HCT116 (cell line): ENCODE data around the gene ZNF792. TPM values are rescaled to one million over a fixed set of nuclear protein-coding genes. Genes with fewer than 3 reads are reported as not detected.

Experiments used
- ATAC-seq: fragments of 200-7000 bp; cut with Tn5 transposase; 2 replicates; pipeline ENCODE4 v1.9.1; 2020; ENCODE audit warnings: mild to moderate bottlenecking, moderate library complexity
- BruUV-seq: library from RNA; stranded (reverse); fragments of 400-500 nt; replicated peaks from 2 replicates; lab custom pipeline; 2021; lab: Mats Ljungman, UMichigan
- CTCF ChIA-PET: fragments of 300-600 bp; sonication (Branson Sonifier 250); formaldehyde crosslinking; loops from one replicate; lab custom pipeline; 2021; ENCODE audit warnings: antibody characterized with exemption; lab: Charles Lee
- POLR2A ChIA-PET: fragments of 300-600, 350-600 bp; sonication (Branson Sonifier 250); formaldehyde crosslinking; loops from one replicate; lab custom pipeline; 2021; ENCODE audit warnings: antibody characterized with exemption; lab: Charles Lee
- RAD21 ChIA-PET, 2 experiments: fragments of 300-600 bp; sonication (Branson Sonifier 250); formaldehyde crosslinking; loops; one replicate each; lab custom pipeline; 2023; ENCODE audit warnings: low total read pairs in 2 of 2; ENCODE audit not compliant: uncharacterized antibody in 2 of 2, unreplicated experiment in 2 of 2, low non-redundant PET in 1 of 2; lab: Charles Lee
- DNase-seq: peaks from one replicate; pipeline ENCODE4 v3.0.0-alpha.2; 2010; ENCODE audit warnings: low read depth, low spot score
- H2AFZ ChIP-seq: fragments of 200-600 bp; shearing (Covaris generic), sonication (generic); 2 replicates; pipeline ENCODE4 v1.6.1; 2017; ENCODE audit warnings: low read depth, mixed run types, mixed read lengths, antibody characterized with exemption, low read length; ENCODE audit not compliant: poor library complexity, severe bottlenecking
- H3K27ac ChIP-seq: 2 replicates; pipeline ENCODE4 v1.5.1; 2012; ENCODE audit warnings: low read depth, low read length
- H3K27me3 ChIP-seq: fragments of 200-600 bp; sonication (generic); 2 replicates; pipeline ENCODE4 v1.6.1; 2016; ENCODE audit warnings: mixed run types, low read length, mixed read lengths; ENCODE audit not compliant: insufficient read depth
- H3K36me3 ChIP-seq, 2 experiments: fragments of 200-500 bp in 1 of 2; fragments of 200-600 bp in 1 of 2; sonication (Bioruptor generic) in 1 of 2; sonication (generic) in 1 of 2; 2 replicates each; pipeline versions ENCODE4 v1.5.1 to v1.6.1; 2014 to 2016; ENCODE audit warnings: low read length in 2 of 2, inconsistent platforms in 1 of 2, mixed read lengths in 1 of 2, mixed run types in 1 of 2; ENCODE audit not compliant: insufficient read depth in 2 of 2, control insufficient read depth in 1 of 2
- H3K4me1 ChIP-seq, 2 experiments: fragments of 200-600 bp in 1 of 2; sonication (generic) in 1 of 2; 2 replicates each; pipeline versions ENCODE4 v1.5.1 to v1.6.1; 2012 to 2017; ENCODE audit warnings: low read length in 2 of 2, inconsistent platforms in 1 of 2, mild to moderate bottlenecking in 1 of 2, mixed read lengths in 1 of 2, mixed run types in 1 of 2, moderate library complexity in 1 of 2; ENCODE audit not compliant: insufficient read depth in 2 of 2, control insufficient read depth in 1 of 2
- H3K4me2 ChIP-seq: fragments of 200-600 bp; sonication (generic); 2 replicates; pipeline ENCODE4 v1.6.1; 2017; ENCODE audit warnings: mixed run types, low read length, mixed read lengths
- H3K4me3 ChIP-seq, 2 experiments: fragments of 200-600 bp in 1 of 2; sonication (generic) in 1 of 2; replicated peaks in 1 of 2; 2 replicates each; pipeline ENCODE4 v1.5.1; 2011 to 2016; ENCODE audit warnings: low read length in 2 of 2, control low read depth in 1 of 2, low read depth in 1 of 2, mild to moderate bottlenecking in 1 of 2, mixed read lengths in 1 of 2, mixed run types in 1 of 2
- H3K79me2 ChIP-seq: fragments of 200-600 bp; sonication (generic); 2 replicates; pipeline ENCODE4 v1.6.1; 2017; ENCODE audit warnings: mild to moderate bottlenecking, mixed run types, low read length, moderate library complexity, mixed read lengths; ENCODE audit not compliant: insufficient read depth
- H3K9ac ChIP-seq: fragments of 200-600 bp; sonication (generic); 2 replicates; pipeline ENCODE4 v1.6.1; 2016; ENCODE audit warnings: low read length, mixed read lengths
- H3K9me2 ChIP-seq: fragments of 200-600 bp; sonication (generic), shearing (Covaris generic); 2 replicates; pipeline ENCODE4 v1.6.1; 2017; ENCODE audit warnings: mixed run types, mild to moderate bottlenecking, moderate library complexity; ENCODE audit not compliant: insufficient read depth
- H3K9me3 ChIP-seq, 2 experiments: fragments of 200-500 bp in 1 of 2; fragments of 200-600 bp in 1 of 2; sonication (Bioruptor generic) in 1 of 2; sonication (generic) in 1 of 2; 2 replicates each; pipeline ENCODE4 v1.6.1; 2014 to 2017; ENCODE audit warnings: low read length in 2 of 2, mixed read lengths in 2 of 2, inconsistent platforms in 1 of 2, low read depth in 1 of 2, mild to moderate bottlenecking in 1 of 2, mixed run types in 1 of 2, moderate library complexity in 1 of 2; ENCODE audit not compliant: control insufficient read depth in 1 of 2, insufficient read depth in 1 of 2
- H4K20me1 ChIP-seq: fragments of 200-600 bp; sonication (generic), shearing (Covaris generic); 2 replicates; pipeline ENCODE4 v1.6.1; 2017; ENCODE audit warnings: mixed run types, mild to moderate bottlenecking, moderate library complexity; ENCODE audit not compliant: insufficient read depth
- ATF3 ChIP-seq: IDR thresholded peaks from 2 replicates; pipeline ENCODE4 v1.6.1; 2012
- CEBPB ChIP-seq: IDR thresholded peaks from 2 replicates; pipeline ENCODE4 v1.6.1; 2012; ENCODE audit warnings: low read depth
- FOSL1 ChIP-seq: IDR thresholded peaks from 2 replicates; pipeline ENCODE4 v1.6.1; 2012; ENCODE audit warnings: low read depth
- JUND ChIP-seq: IDR thresholded peaks from 2 replicates; pipeline ENCODE4 v1.6.1; 2012
- POLR2AphosphoS5 ChIP-seq: IDR thresholded peaks from 2 replicates; pipeline ENCODE4 v1.6.1; 2011; ENCODE audit warnings: mild to moderate bottlenecking, low read depth, low read length, moderate library complexity
- RAD21 ChIP-seq: IDR thresholded peaks from 2 replicates; pipeline ENCODE4 v1.6.1; 2012; ENCODE audit warnings: low read depth, mild to moderate bottlenecking
- REST ChIP-seq: IDR thresholded peaks from 2 replicates; pipeline ENCODE4 v1.6.1; 2012; ENCODE audit warnings: low read depth
- SP1 ChIP-seq: IDR thresholded peaks from 2 replicates; pipeline ENCODE4 v1.6.1; 2012; ENCODE audit warnings: low read depth
- SRF ChIP-seq: IDR thresholded peaks from 2 replicates; pipeline ENCODE4 v1.6.1; 2012; ENCODE audit warnings: low read depth
- TCF7L2 ChIP-seq: IDR thresholded peaks from 2 replicates; pipeline ENCODE4 v1.7.0; 2011; ENCODE audit warnings: borderline replicate concordance, inconsistent platforms; ENCODE audit not compliant: insufficient read depth, insufficient read length; ENCODE audit errors: extremely low read depth
- YY1 ChIP-seq: IDR thresholded peaks from 2 replicates; pipeline ENCODE4 v1.6.1; 2011; ENCODE audit warnings: low read length, low read depth, moderate library complexity, mild to moderate bottlenecking; ENCODE audit not compliant: insufficient replicate concordance; ENCODE audit errors: extremely low read depth
- ZFX ChIP-seq: fragments of 450-650 bp; IDR thresholded peaks from 2 replicates; pipeline ENCODE4 v1.6.1; 2017
- ZNF274 ChIP-seq: fragments of 200-500 bp; sonication (Bioruptor generic); IDR thresholded peaks from 2 replicates; pipeline ENCODE4 v1.6.1; 2014; ENCODE audit warnings: mild to moderate bottlenecking, low read depth, low read length, inconsistent platforms
- intact Hi-C: fragments of 100-400 bp; cut with micrococcal nuclease; formaldehyde crosslinking; loops from 2 replicates; pipeline ENCODE4 v1.10.0; 2022
- total RNA-seq: library from RNA; stranded (reverse); gene quantifications from one replicate; pipeline ENCODE4 v1.2.1, GENCODE V29; 2021; ENCODE audit not compliant: unreplicated experiment
- TF ChIP-seq, protein P1 (sequence below): IDR thresholded peaks from 2 replicates; pipeline ENCODE4 v1.6.1; 2012
- TF ChIP-seq, protein P2 (sequence below), 3 experiments: fragments of 200-600 bp in 1 of 3; sonication (generic) in 1 of 3; IDR thresholded peaks in 2 of 3; conservative IDR thresholded peaks in 1 of 3; 2 replicates each; pipeline ENCODE4 v1.5.1; 2012 to 2017; ENCODE audit warnings: low read depth in 2 of 3, low read length in 2 of 3, antibody characterized with exemption in 1 of 3, borderline replicate concordance in 1 of 3, control low read depth in 1 of 3, mild to moderate bottlenecking in 1 of 3, mixed read lengths in 1 of 3, mixed run types in 1 of 3, moderate library complexity in 1 of 3; ENCODE audit not compliant: insufficient read depth in 1 of 3

Gene ZNF792
- total RNA-seq, 1 experiment from 2014 or later, result 3.6 TPM

GRCh38 chr19:34975056-34975455, 11.0 kb upstream of the ZNF792 start:
- Histone ChIP-seq H2AFZ (no peak overlapping the region), H3K27ac (no peak overlapping the region), H3K9me3 (peaks cover 3 to 8% of the 10 kb centered on the region in 2 experiments; a peak in 2 of 4 replicates), H3K4me2 (no peak overlapping the region), H3K27me3 (no peaks in the 10 kb centered on the region), H3K36me3 (no peaks in the 10 kb centered on the region), H3K9me2 (no peaks in the 10 kb centered on the region), H3K4me1 (peaks cover 0 to 5% of the 10 kb centered on the region in 2 experiments; a peak in 1 of 4 replicates), H4K20me1 (no peaks in the 10 kb centered on the region), H3K79me2 (no peaks in the 10 kb centered on the region), H3K4me3 (no peak overlapping the region), H3K9ac (no peak overlapping the region)
- POLR2A ChIA-PET, result no interaction called here
- RAD21 ChIA-PET, result no interaction called here
- CTCF ChIA-PET, result no interaction called here
- no TSS peak for BruUV-seq
- ATAC-seq, result no peak
- DNase-seq, result no peak
- intact Hi-C loops, result loop anchor here (10.0 kb wide), 1 partner anchor 160 kb away; the partner anchor contains the start of genes FXYD1 and LGI4
- TF ChIP-seq JUND (no peak), TCF7L2 (no peak)

- Histone ChIP-seq H3K4me1 (peaks cover 0 to 5% of the 10 kb centered on the region in 2 experiments; a peak in 1 of 4 replicates), H3K36me3 (no peaks in the 10 kb centered on the region), H4K20me1 (no peaks in the 10 kb centered on the region), H3K4me2 (no peak overlapping the region), H3K79me2 (no peaks in the 10 kb centered on the region), H3K4me3 (no peak overlapping the region), H3K27me3 (no peaks in the 10 kb centered on the region), H3K27ac (no peak overlapping the region), H3K9me3 (peaks cover 3 to 8% of the 10 kb centered on the region in 2 experiments; a peak in 2 of 4 replicates), H3K9ac (no peak overlapping the region), H3K9me2 (no peaks in the 10 kb centered on the region), H2AFZ (no peak overlapping the region)
- no TSS peak for BruUV-seq
- DNase-seq, result no peak
- intact Hi-C loops, result loop anchor here (10.0 kb wide), 1 partner anchor 160 kb away; the partner anchor contains the start of genes FXYD1 and LGI4
- RAD21 ChIA-PET, result no interaction called here
- no peak for ATAC-seq
- POLR2A ChIA-PET, result no interaction called here
- CTCF ChIA-PET, result interaction anchor here (1.0 kb wide), 1 partner anchor 70 kb away, joined by 3 read pairs; no protein-coding TSS in a partner anchor
- TF ChIP-seq ZFX, result no peak
- no peak for TF ChIP-seq REST
- no peak for TF ChIP-seq JUND
- TF ChIP-seq FOSL1, result no peak
- TF ChIP-seq, protein P1, sequence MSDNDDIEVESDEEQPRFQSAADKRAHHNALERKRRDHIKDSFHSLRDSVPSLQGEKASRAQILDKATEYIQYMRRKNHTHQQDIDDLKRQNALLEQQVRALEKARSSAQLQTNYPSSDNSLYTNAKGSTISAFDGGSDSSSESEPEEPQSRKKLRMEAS, result no peak
- no peak for TF ChIP-seq YY1
- no peak for TF ChIP-seq TCF7L2
- no peak for TF ChIP-seq SRF
- TF ChIP-seq CEBPB, result no peak
- no peak for TF ChIP-seq ATF3
- TF ChIP-seq POLR2AphosphoS5, result no peak
- TF ChIP-seq SP1, result no peak
- TF ChIP-seq, protein P2, sequence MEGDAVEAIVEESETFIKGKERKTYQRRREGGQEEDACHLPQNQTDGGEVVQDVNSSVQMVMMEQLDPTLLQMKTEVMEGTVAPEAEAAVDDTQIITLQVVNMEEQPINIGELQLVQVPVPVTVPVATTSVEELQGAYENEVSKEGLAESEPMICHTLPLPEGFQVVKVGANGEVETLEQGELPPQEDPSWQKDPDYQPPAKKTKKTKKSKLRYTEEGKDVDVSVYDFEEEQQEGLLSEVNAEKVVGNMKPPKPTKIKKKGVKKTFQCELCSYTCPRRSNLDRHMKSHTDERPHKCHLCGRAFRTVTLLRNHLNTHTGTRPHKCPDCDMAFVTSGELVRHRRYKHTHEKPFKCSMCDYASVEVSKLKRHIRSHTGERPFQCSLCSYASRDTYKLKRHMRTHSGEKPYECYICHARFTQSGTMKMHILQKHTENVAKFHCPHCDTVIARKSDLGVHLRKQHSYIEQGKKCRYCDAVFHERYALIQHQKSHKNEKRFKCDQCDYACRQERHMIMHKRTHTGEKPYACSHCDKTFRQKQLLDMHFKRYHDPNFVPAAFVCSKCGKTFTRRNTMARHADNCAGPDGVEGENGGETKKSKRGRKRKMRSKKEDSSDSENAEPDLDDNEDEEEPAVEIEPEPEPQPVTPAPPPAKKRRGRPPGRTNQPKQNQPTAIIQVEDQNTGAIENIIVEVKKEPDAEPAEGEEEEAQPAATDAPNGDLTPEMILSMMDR (IDR thresholded peaks at IDR 0.05 in 2 of 3, conservative IDR thresholded peaks at IDR 0.05 in 1 of 3; ENCODE audit: borderline replicate concordance in 1 of 3, insufficient read depth in 1 of 3, low read depth in 2 of 3, low read length in 2 of 3), result no peak
- TF ChIP-seq RAD21, result no peak
- no peak for TF ChIP-seq ZNF274
These were observed 10.6 kb upstream of the ZNF792 start for GRCh38 chr19:34974646-34975045.
